GM21619 (cell line): Measurements from ENCODE around the gene LDLRAD3.

Experiments
- ATAC-seq: cut with Tn5 transposase; IDR thresholded peaks from one replicate; pipeline ENCODE4 v1.9.1; 2021; ENCODE audit not compliant: unreplicated experiment

LDLRAD3 gene

GRCh38 chr11:36070213-36070953 is 126.5 kb downstream of the LDLRAD3 start:
- ATAC-seq, result no peak

- ATAC-seq, result no peak
These were observed 127.1 kb downstream of the LDLRAD3 start for GRCh38 chr11:36070954-36071330.

- no peak for ATAC-seq
These were observed 128.1 kb downstream of the LDLRAD3 start for GRCh38 chr11:36071917-36072500.

- ATAC-seq, result no peak
These were observed 129.7 kb downstream of the LDLRAD3 start for GRCh38 chr11:36073411-36074203.

- ATAC-seq, result no peak
These were observed 131.1 kb downstream of the LDLRAD3 start for GRCh38 chr11:36074941-36075431.

- no peak for ATAC-seq
These were observed 133.5 kb downstream of the LDLRAD3 start for GRCh38 chr11:36077368-36077767.

- no peak for ATAC-seq
These were observed 134.2 kb downstream of the LDLRAD3 start for GRCh38 chr11:36077886-36078685.

GRCh38 chr11:36078686-36079055 is 134.8 kb downstream of the LDLRAD3 start:
- ATAC-seq, result no peak

- no peak for ATAC-seq
These were observed 136.2 kb downstream of the LDLRAD3 start for GRCh38 chr11:36079878-36080675.

GRCh38 chr11:36081274-36081945 is 137.5 kb downstream of the LDLRAD3 start:
- no peak for ATAC-seq

- no peak for ATAC-seq
These were observed 142.5 kb downstream of the LDLRAD3 start for GRCh38 chr11:36086366-36086765.

- no peak for ATAC-seq
These were observed 144.6 kb downstream of the LDLRAD3 start for GRCh38 chr11:36088266-36088972.

GRCh38 chr11:36089920-36090319 is 146.1 kb downstream of the LDLRAD3 start:
- no peak for ATAC-seq

- ATAC-seq, result no peak
These were observed 146.7 kb downstream of the LDLRAD3 start for GRCh38 chr11:36090356-36091109.

GRCh38 chr11:36091256-36091811 is 147.5 kb downstream of the LDLRAD3 start:
- ATAC-seq, result no peak

- no peak for ATAC-seq
These were observed 148.6 kb downstream of the LDLRAD3 start for GRCh38 chr11:36092314-36093030.

- ATAC-seq, result no peak
These were observed 149.7 kb downstream of the LDLRAD3 start for GRCh38 chr11:36093548-36093947.
